H1 (cell line): Measurements from ENCODE around the gene UBASH3B. TPM values are rescaled to one million over a fixed set of nuclear protein-coding genes. Genes with fewer than 3 reads are reported as not detected.

Experiments
- CTCF ChIA-PET: fragments of 300-600 bp; sonication (Branson Sonifier 250); formaldehyde crosslinking; loops from one replicate; lab custom pipeline; 2021; ENCODE audit not compliant: partially characterized antibody; lab: Charles Lee
- POLR2A ChIA-PET: fragments of 300-600 bp; sonication (Branson Sonifier 250); formaldehyde crosslinking; loops from one replicate; lab custom pipeline; 2021; ENCODE audit warnings: inconsistent platforms; ENCODE audit not compliant: partially characterized antibody; lab: Charles Lee
- DNase-seq, 2 experiments: peaks; one replicate each; pipeline versions ENCODE4 v3.0.0 to v3.0.0-alpha.2; 2010 to 2022; ENCODE audit warnings: low spot score in 2 of 2, low read depth in 1 of 2, mixed read lengths in 1 of 2
- FAIRE-seq: peaks from 2 replicates; lab custom pipeline; 2011; peaks lifted over from hg19 to GRCh38; lab: Jason Lieb, UNC
- H2AFZ ChIP-seq: 2 replicates; pipeline ENCODE4 v1.8.1; 2012; ENCODE audit warnings: low read length, inconsistent platforms
- H2AK5ac ChIP-seq: 2 replicates; pipeline ENCODE4 v1.6.1; 2013; ENCODE audit warnings: low read depth, low read length
- H2BK120ac ChIP-seq: replicated peaks from 2 replicates; pipeline ENCODE3; 2013; ENCODE audit warnings: low read depth, low read length, inconsistent platforms
- H2BK12ac ChIP-seq: 2 replicates; pipeline ENCODE4 v1.6.1; 2013; ENCODE audit warnings: low read depth, low read length
- H2BK15ac ChIP-seq: 2 replicates; pipeline ENCODE4 v1.6.1; 2013; ENCODE audit warnings: low read length
- H2BK20ac ChIP-seq: 2 replicates; pipeline ENCODE4 v1.6.1; 2013; ENCODE audit warnings: low read length
- H2BK5ac ChIP-seq: 2 replicates; pipeline ENCODE4 v1.6.1; 2013; ENCODE audit warnings: low read depth, low read length
- H3K14ac ChIP-seq: 2 replicates; pipeline ENCODE4 v1.6.1; 2013; ENCODE audit warnings: inconsistent platforms; ENCODE audit not compliant: insufficient read length
- H3K18ac ChIP-seq: 2 replicates; pipeline ENCODE4 v1.6.1; 2013; ENCODE audit warnings: low read length; ENCODE audit errors: extremely low read depth
- H3K23ac ChIP-seq: 2 replicates; pipeline ENCODE4 v1.6.1; 2013; ENCODE audit warnings: inconsistent platforms; ENCODE audit not compliant: insufficient read length
- H3K23me2 ChIP-seq: 2 replicates; pipeline ENCODE4 v1.6.1; 2013; ENCODE audit warnings: low read depth, low read length
- H3K27ac ChIP-seq: 2 replicates; pipeline ENCODE4 v1.6.1; 2011; ENCODE audit warnings: low read depth, low read length, inconsistent platforms
- H3K27me3 ChIP-seq, 4 experiments: replicated peaks in 1 of 4; 1 replicate in 1 of 4; 2 replicates in 3 of 4; pipeline versions ENCODE4 v1.6.1 to v1.8.1; 2011 to 2013; ENCODE audit warnings: low read length in 3 of 4, mild to moderate bottlenecking in 3 of 4, inconsistent platforms in 2 of 4, mixed read lengths in 2 of 4, moderate library complexity in 1 of 4; ENCODE audit not compliant: control insufficient read depth in 3 of 4, insufficient read depth in 3 of 4; ENCODE audit errors: extremely low read depth in 1 of 4
- H3K36me3 ChIP-seq, 4 experiments: 2 replicates each; pipeline versions ENCODE4 v1.6.1 to v1.8.1; 2011 to 2013; ENCODE audit warnings: mild to moderate bottlenecking in 4 of 4, low read length in 3 of 4, moderate library complexity in 2 of 4, control low read depth in 1 of 4, inconsistent platforms in 1 of 4; ENCODE audit not compliant: insufficient read depth in 4 of 4, control insufficient read depth in 2 of 4
- H3K4ac ChIP-seq: replicated peaks from 2 replicates; pipeline ENCODE3; 2013; ENCODE audit warnings: low read length, low read depth, mixed read lengths, inconsistent platforms; ENCODE audit not compliant: insufficient read length
- H3K4me1 ChIP-seq, 4 experiments: replicated peaks in 1 of 4; 1 replicate in 1 of 4; 2 replicates in 3 of 4; pipeline versions ENCODE4 v1.6.1 to v1.8.1; 2011 to 2013; ENCODE audit warnings: low read length in 3 of 4, inconsistent platforms in 2 of 4, mixed read lengths in 1 of 4; ENCODE audit not compliant: insufficient read depth in 4 of 4, control insufficient read depth in 3 of 4
- H3K4me2 ChIP-seq, 2 experiments: 2 replicates each; pipeline versions ENCODE4 v1.6.1 to v1.8.1; 2011 to 2013; ENCODE audit warnings: low read depth in 2 of 2, low read length in 2 of 2, control low read depth in 1 of 2, inconsistent platforms in 1 of 2, mild to moderate bottlenecking in 1 of 2; ENCODE audit not compliant: insufficient read depth in 1 of 2
- H3K4me3 ChIP-seq, 4 experiments: fragments of 200-600, 300-600 bp in 1 of 4; sonication (generic), shearing (Covaris generic), sonication (Bioruptor Twin) in 1 of 4; 2 replicates each; pipeline versions ENCODE4 v1.5.1 to v1.8.1; 2011 to 2016; ENCODE audit warnings: low read length in 4 of 4, low read depth in 3 of 4, control low read depth in 2 of 4, inconsistent platforms in 2 of 4, mild to moderate bottlenecking in 2 of 4, mixed read lengths in 1 of 4, moderate library complexity in 1 of 4; ENCODE audit not compliant: insufficient read depth in 2 of 4; ENCODE audit errors: extremely low read depth in 1 of 4
- H3K56ac ChIP-seq: replicated peaks from 2 replicates; pipeline ENCODE3; 2013; ENCODE audit warnings: low read depth, mild to moderate bottlenecking, mixed read lengths, low read length, inconsistent platforms; ENCODE audit not compliant: insufficient read length
- H3K79me1 ChIP-seq: 2 replicates; pipeline ENCODE4 v1.6.1; 2013; ENCODE audit warnings: low read depth, low read length, control low read depth
- H3K79me2 ChIP-seq, 2 experiments: 2 replicates each; pipeline versions ENCODE4 v1.6.1 to v1.8.1; 2012 to 2013; ENCODE audit warnings: low read length in 2 of 2, mild to moderate bottlenecking in 2 of 2, inconsistent platforms in 1 of 2; ENCODE audit not compliant: insufficient read depth in 2 of 2, control insufficient read depth in 1 of 2
- H3K9ac ChIP-seq, 4 experiments: replicated peaks in 1 of 4; 1 replicate in 1 of 4; 2 replicates in 3 of 4; pipeline versions ENCODE4 v1.6.1 to v1.8.1; 2011 to 2013; ENCODE audit warnings: low read depth in 3 of 4, low read length in 3 of 4, control low read depth in 2 of 4, mild to moderate bottlenecking in 2 of 4, moderate library complexity in 2 of 4, inconsistent platforms in 1 of 4; ENCODE audit errors: extremely low read depth in 1 of 4
- H3K9me3 ChIP-seq, 2 experiments: 2 replicates each; pipeline versions ENCODE4 v1.6.1 to v1.8.1; 2012 to 2013; ENCODE audit warnings: mild to moderate bottlenecking in 2 of 2, moderate library complexity in 2 of 2, control low read depth in 1 of 2, inconsistent platforms in 1 of 2, low read depth in 1 of 2, low read length in 1 of 2, mixed read lengths in 1 of 2; ENCODE audit not compliant: insufficient read depth in 2 of 2
- H4K20me1 ChIP-seq, 2 experiments: replicated peaks in 1 of 2; 2 replicates each; pipeline versions ENCODE3 to v1.8.1; 2011 to 2013; ENCODE audit warnings: inconsistent platforms in 2 of 2, low read length in 2 of 2, mild to moderate bottlenecking in 1 of 2; ENCODE audit not compliant: insufficient read depth in 2 of 2, control insufficient read depth in 1 of 2
- H4K5ac ChIP-seq: 2 replicates; pipeline ENCODE4 v1.6.1; 2013; ENCODE audit warnings: low read length, low read depth, mixed read lengths, inconsistent platforms; ENCODE audit not compliant: insufficient read length
- H4K8ac ChIP-seq: 2 replicates; pipeline ENCODE4 v1.8.0; 2013; ENCODE audit warnings: mild to moderate bottlenecking, moderate library complexity, low read length, inconsistent platforms; ENCODE audit not compliant: insufficient read depth; ENCODE audit errors: extremely low read depth
- H4K91ac ChIP-seq: replicated peaks from 2 replicates; pipeline ENCODE3; 2013; ENCODE audit warnings: low read length, mixed read lengths, inconsistent platforms; ENCODE audit not compliant: insufficient read length
- CBX8 ChIP-seq: fragments of 300-800, 300-1000 bp; sonication (generic); IDR thresholded peaks from 2 replicates; pipeline ENCODE4 v1.7.1; 2016; ENCODE audit warnings: low read depth, low read length, borderline replicate concordance
- CTCF ChIP-seq, 3 experiments: IDR thresholded peaks; 1 replicate in 2 of 3; 2 replicates in 1 of 3; pipeline versions ENCODE4 v1.5.1 to v1.6.1; 2011; ENCODE audit warnings: low read length in 3 of 3, mild to moderate bottlenecking in 3 of 3, inconsistent platforms in 2 of 3, low read depth in 1 of 3, moderate library complexity in 1 of 3; ENCODE audit not compliant: insufficient read depth in 1 of 3; ENCODE audit errors: control extremely low read depth in 1 of 3
- GABPA ChIP-seq: IDR thresholded peaks from 2 replicates; pipeline ENCODE4 v1.6.1; 2011; ENCODE audit warnings: mild to moderate bottlenecking, low read length, moderate library complexity, borderline replicate concordance; ENCODE audit not compliant: insufficient read depth
- HDAC6 ChIP-seq: IDR thresholded peaks from one replicate; pipeline ENCODE4 v1.7.1; 2012; ENCODE audit warnings: low read depth, mild to moderate bottlenecking, inconsistent platforms, low read length, moderate library complexity
- MAFK ChIP-seq: IDR thresholded peaks from 2 replicates; pipeline ENCODE4 v1.6.1; 2012; ENCODE audit warnings: low read depth, mild to moderate bottlenecking, improper control_type of control experiment, low read length
- NANOG ChIP-seq: IDR thresholded peaks from 2 replicates; pipeline ENCODE4 v1.6.1; 2011; ENCODE audit warnings: low read length, low read depth, mild to moderate bottlenecking, inconsistent platforms; ENCODE audit not compliant: insufficient read depth, poor library complexity, severe bottlenecking
- POLR2AphosphoS5 ChIP-seq: IDR thresholded peaks from 2 replicates; pipeline ENCODE4 v1.6.1; 2011; ENCODE audit warnings: low read depth, low read length
- RAD21 ChIP-seq, 2 experiments: IDR thresholded peaks in 1 of 2; conservative IDR thresholded peaks in 1 of 2; 2 replicates each; pipeline ENCODE4 v1.6.1; 2011; ENCODE audit warnings: low read depth in 2 of 2, low read length in 2 of 2, improper control_type of control experiment in 1 of 2, inconsistent platforms in 1 of 2, mild to moderate bottlenecking in 1 of 2, moderate library complexity in 1 of 2
- TAF7 ChIP-seq: optimal IDR thresholded peaks from 2 replicates; pipeline ENCODE3; 2011; ENCODE audit warnings: low read depth, mild to moderate bottlenecking, inconsistent platforms, low read length, moderate library complexity, borderline replicate concordance
- TBP ChIP-seq: IDR thresholded peaks from 2 replicates; pipeline ENCODE4 v1.6.1; 2011; ENCODE audit warnings: low read depth, low read length, improper control_type of control experiment
- WGBS, 2 experiments: shearing (Covaris generic) in 1 of 2; methylation state at CpG; one replicate each; pipeline versions ENCODE4 v1.1.6 to v1.1.7; 2013 to 2015; ENCODE audit warnings: low lambda C conversion rate in 2 of 2, mixed read lengths in 2 of 2, inconsistent platforms in 1 of 2, low coverage in 1 of 2, missing lambda C conversion rate in 1 of 2; ENCODE audit not compliant: insufficient replicate concordance in 2 of 2, insufficient coverage in 1 of 2, insufficient read length in 1 of 2; ENCODE audit errors: extremely low coverage in 1 of 2, missing lambda C conversion rate in 1 of 2; 5-methylcytosine and 5-hydroxymethylcytosine counted together
- polyA plus RNA-seq, 7 experiments: library from polyadenylated mRNA; depleted of rRNA in 3 of 7; stranded (reverse) in 5 of 7; unstranded in 2 of 7; fragments of >200 nt in 5 of 7; fragments of 200-250 nt in 2 of 7; gene quantifications; 1 replicate in 5 of 7; 2 replicates in 1 of 7; 4 replicates in 1 of 7; pipeline versions ENCODE4 v1.2.1 to v1.2.3, GENCODE V29; 2011 to 2013; ENCODE audit warnings: missing spikeins in 2 of 7, mixed read lengths in 2 of 7
- total RNA-seq: library from RNA; stranded (reverse); fragmentation: NEBNext Ultra II Directional; extraction: Animal tissue kit (Norgen Biotek cat#: 25700); gene quantifications from 2 replicates; pipeline ENCODE4 v1.2.1, GENCODE V29; 2021

Gene UBASH3B
- total and polyA plus RNA-seq, 2 of the 8 experiments (the other 6 are each of a cell fraction or from before 2014, with no cell fraction given), result 7.5 to 9.5 TPM

- no peak overlapping the region for H2AK5ac ChIP-seq
- DNase-seq (no peak), FAIRE-seq (peak; percentile 7)
- H2BK12ac ChIP-seq, result no peak overlapping the region
- POLR2A ChIA-PET, result interaction anchor here (0.8 to 1.3 kb wide), 2 partner anchors 190 to 198 kb away, joined by 3 to 11 read pairs; partner anchors contain the start of gene HSPA8
- H3K23ac ChIP-seq, result no peak overlapping the region
- CTCF ChIA-PET, result interaction anchor here (0.6 to 6.6 kb wide), 43 partner anchors 9 to 420 kb away, joined by 3 to 95 read pairs (median 4); partner anchors contain the start of genes CRTAM and JHY
- no peak overlapping the region for H2BK20ac ChIP-seq
- H2BK5ac ChIP-seq, result no peak overlapping the region
- no peaks in the 10 kb centered on the region for H3K79me2 ChIP-seq
- H3K56ac ChIP-seq, result no peak overlapping the region
- H3K9me3 ChIP-seq, result no peaks in the 10 kb centered on the region
- H3K36me3 ChIP-seq, result no peaks in the 10 kb centered on the region
- no peak overlapping the region for H3K9ac ChIP-seq
- no peaks in the 10 kb centered on the region for H3K27me3 ChIP-seq
- no peak overlapping the region for H4K5ac ChIP-seq
- no peak overlapping the region for H4K8ac ChIP-seq
- no peak overlapping the region for H4K91ac ChIP-seq
- no peak overlapping the region for H3K4ac ChIP-seq
- no peak overlapping the region for H3K18ac ChIP-seq
- H2AFZ ChIP-seq, result no peak overlapping the region
- no peaks in the 10 kb centered on the region for H3K4me1 ChIP-seq
- H3K23me2 ChIP-seq, result no peaks in the 10 kb centered on the region
- no peaks in the 10 kb centered on the region for H4K20me1 ChIP-seq
- H3K27ac ChIP-seq, result no peak overlapping the region
- no peak overlapping the region for H2BK120ac ChIP-seq
- no peak overlapping the region for H3K14ac ChIP-seq
- no peak overlapping the region for H3K4me2 ChIP-seq
- 40% methylated on average over 7 of the region's 7 CpGs; no CpG with 5 or more reads in 1 of the 2 experiments for whole genome bisulfite sequencing, 2 experiments
- H3K79me1 ChIP-seq, result no peaks in the 10 kb centered on the region
- H3K4me3 ChIP-seq, result no peak overlapping the region
- H2BK15ac ChIP-seq, result no peak overlapping the region
- TF ChIP-seq MAFK (no peak), CBX8 (no peak), TAF7 (no peak), CTCF (IDR thresholded peaks at IDR 0.05; ENCODE audit: control extremely low read depth in 1 of 3, insufficient read depth in 1 of 3, low read depth in 1 of 3, low read length in 3 of 3) (peak in 2 of 3 experiments; percentile 61 to 73; a peak in 3 of 4 replicates), GABPA (no peak), TBP (no peak), NANOG (no peak), POLR2AphosphoS5 (no peak), HDAC6 (no peak), RAD21 (IDR thresholded peaks at IDR 0.05 in 1 of 2, conservative IDR thresholded peaks at IDR 0.05 in 1 of 2; ENCODE audit: low read depth in 2 of 2, low read length in 2 of 2) (peak; percentile 80 to 82)
Measured at GRCh38 chr11:122863704-122864326, 208.3 kb downstream of the UBASH3B start.
